Ascending aorta (tissue), 2 donors: ENCODE results near the gene ARMCX2. TPM values are rescaled to one million over a fixed set of nuclear protein-coding genes. Genes with fewer than 3 reads are reported as not detected.

Experiments
- DNase-seq, 2 donors: peaks; one replicate each; pipeline ENCODE4 v3.0.0-alpha.2; 2019; ENCODE audit warnings: low spot score in 2 of 2
- H3K27ac ChIP-seq, 2 donors: fragments of 200-600 bp; sonication (generic); one replicate each; pipeline ENCODE4 v1.5.1; 2016 to 2017; ENCODE audit warnings: mild to moderate bottlenecking in 1 of 2
- H3K27me3 ChIP-seq: fragments of 200-600 bp; sonication (generic); one replicate; pipeline ENCODE4 v1.5.1; 2017
- H3K36me3 ChIP-seq, 2 donors: fragments of 200-600 bp; sonication (generic); one replicate each; pipeline ENCODE4 v1.5.1; 2016
- H3K4me1 ChIP-seq, 2 donors: fragments of 200-600 bp; sonication (generic); one replicate each; pipeline ENCODE4 v1.5.1; 2016 to 2017; ENCODE audit warnings: mild to moderate bottlenecking in 1 of 2
- H3K4me3 ChIP-seq, 2 donors: fragments of 200-600 bp; sonication (generic); one replicate each; pipeline ENCODE4 v1.5.1; 2016 to 2017; ENCODE audit warnings: mild to moderate bottlenecking in 1 of 2
- H3K9me3 ChIP-seq, 2 donors: fragments of 200-600 bp; sonication (generic); one replicate each; pipeline ENCODE4 v1.5.1; 2016
- CTCF ChIP-seq, 3 experiments: fragments of 200-600 bp in 2 of 3; fragments of 450-650 bp in 1 of 3; sonication (generic) in 2 of 3; IDR thresholded peaks; one replicate each; pipeline ENCODE4 v1.5.1; 2016 to 2019; ENCODE audit warnings: antibody characterized with exemption in 3 of 3, mild to moderate bottlenecking in 1 of 3, moderate library complexity in 1 of 3
- intact Hi-C: fragments of 100-400 bp; cut with DNase I; formaldehyde crosslinking; loops from one replicate; pipeline ENCODE4 v1.15.1; 2023
- total RNA-seq: library from RNA; depleted of rRNA; stranded (reverse); fragments of >200 nt; gene quantifications from one replicate; pipeline ENCODE4 v1.1.0, GENCODE V29; 2016

The ARMCX2 gene
- total RNA-seq, 1 donor from 2014 or later, result 9.7 TPM

GRCh38 chrX:101639583-101639982 lies 20.1 kb downstream of the ARMCX2 start:
- no peaks in the 10 kb centered on the region for H3K9me3 ChIP-seq
- intact Hi-C loops, result no loop called here
- H3K4me1 ChIP-seq, result no peaks in the 10 kb centered on the region
- DNase-seq, result no peak
- H3K27me3 ChIP-seq, result no peaks in the 10 kb centered on the region
- H3K36me3 ChIP-seq, result no peaks in the 10 kb centered on the region
- TF ChIP-seq CTCF (IDR thresholded peaks at IDR 0.05), result no peak
- no peak overlapping the region for H3K27ac ChIP-seq
- no peak overlapping the region for H3K4me3 ChIP-seq

GRCh38 chrX:101619364-101619763 lies 40.3 kb downstream of the ARMCX2 start:
- no peak overlapping the region for H3K27ac ChIP-seq
- H3K27me3 ChIP-seq, result no peaks in the 10 kb centered on the region
- no peaks in the 10 kb centered on the region for H3K36me3 ChIP-seq
- no peak for TF ChIP-seq CTCF (IDR thresholded peaks at IDR 0.05)
- H3K9me3 ChIP-seq, result no peaks in the 10 kb centered on the region
- H3K4me1 ChIP-seq, result peaks cover 0 to 2% of the 10 kb centered on the region in 2 donors
- intact Hi-C loops, result no loop called here
- no peak for DNase-seq
- no peak overlapping the region for H3K4me3 ChIP-seq

GRCh38 chrX:101617211-101618191 lies 42.1 kb downstream of the ARMCX2 start, which contains the start of gene ARMCX6:
TSS of gene ARMCX6 (minus strand) at chrX:101618000. CDS start at chrX:101616620, 1,380 bp downstream.
- intact Hi-C loops, result no loop called here
- DNase-seq, result peak; percentile 54 to 88
- H3K9me3 ChIP-seq, result no peaks in the 10 kb centered on the region
- H3K27me3 ChIP-seq, result no peaks in the 10 kb centered on the region
- no peaks in the 10 kb centered on the region for H3K4me1 ChIP-seq
- peak in 2 of 3 experiments; percentile 12 to 54 for TF ChIP-seq CTCF (IDR thresholded peaks at IDR 0.05)
- no peaks in the 10 kb centered on the region for H3K36me3 ChIP-seq
- H3K4me3 ChIP-seq, result peak within 1 kb of the TSS; percentile 64 to 69
- H3K27ac ChIP-seq, result peak within 1 kb of the TSS; percentile 61 to 62

- TF ChIP-seq CTCF (IDR thresholded peaks at IDR 0.05), result no peak
These were observed 53.9 kb downstream of the ARMCX2 start for GRCh38 chrX:101605728-101606127.

More at GRCh38 chrX:101605728-101606127, 53.9 kb downstream of the ARMCX2 start:
- no peak overlapping the region for H3K27ac ChIP-seq
- no peak overlapping the region for H3K4me3 ChIP-seq
- H3K4me1 ChIP-seq, result no peaks in the 10 kb centered on the region
- DNase-seq, result no peak
- H3K9me3 ChIP-seq, result no peaks in the 10 kb centered on the region
- no peaks in the 10 kb centered on the region for H3K36me3 ChIP-seq
- H3K27me3 ChIP-seq, result no peaks in the 10 kb centered on the region
- intact Hi-C loops, result no loop called here

Other genes with a start within 250 kb of the ARMCX2 start
- gene ARMCX4, start 174.4 kb downstream of the ARMCX2 start, total RNA-seq, result 7.3 TPM
- gene ARMCX1, start 109.3 kb downstream of the ARMCX2 start, total RNA-seq, result 9.2 TPM
- gene ARMCX6, start 41.9 kb downstream of the ARMCX2 start, total RNA-seq, result 9.4 TPM
- gene ARMCX3, start 36.7 kb downstream of the ARMCX2 start, total RNA-seq, result 12.3 TPM